HepG2 (cell line): ENCODE data around the gene YIPF2.

Experiments
- ARID3A ChIP-seq: IDR thresholded peaks from 2 replicates; pipeline ENCODE4 v1.6.1; 2012; ENCODE audit warnings: low read depth, low read length, improper control_type of control experiment
- CTCF ChIP-seq: sonication (generic); formaldehyde crosslinking; IDR thresholded peaks from 2 replicates; pipeline ENCODE4 v1.5.0; 2020; ENCODE audit warnings: mild to moderate bottlenecking, missing genetic modification reagents, moderate library complexity
- POLR2A ChIP-seq, 2 experiments: IDR thresholded peaks; 2 replicates each; pipeline ENCODE4 v1.6.1; 2011; ENCODE audit warnings: low read depth in 2 of 2, low read length in 2 of 2, mild to moderate bottlenecking in 1 of 2, moderate library complexity in 1 of 2; ENCODE audit not compliant: insufficient read depth in 1 of 2
- SIN3A ChIP-seq: IDR thresholded peaks from 2 replicates; pipeline ENCODE4 v1.6.1; 2011; ENCODE audit warnings: low read depth, mild to moderate bottlenecking, control low read depth, low read length, borderline replicate concordance
- SOX6 ChIP-seq, 2 experiments: fragments of 450-650 bp in 1 of 2; sonication (generic) in 1 of 2; formaldehyde crosslinking in 1 of 2; IDR thresholded peaks; 2 replicates each; pipeline versions ENCODE4 v1.4.0 to v1.6.1; 2017 to 2020; ENCODE audit warnings: antibody characterized with exemption in 1 of 2, mild to moderate bottlenecking in 1 of 2, missing genetic modification reagents in 1 of 2
- ZFP37 ChIP-seq: sonication (generic); formaldehyde crosslinking; IDR thresholded peaks from 2 replicates; pipeline ENCODE4 v1.4.0; 2020; ENCODE audit warnings: missing genetic modification reagents, borderline replicate concordance
- ZNF232 ChIP-seq: sonication (generic); formaldehyde crosslinking; IDR thresholded peaks from 2 replicates; pipeline ENCODE4 v1.4.0; 2020; ENCODE audit warnings: missing genetic modification reagents, borderline replicate concordance
- TF ChIP-seq, protein P1 (sequence below): sonication (generic); formaldehyde crosslinking; IDR thresholded peaks from 2 replicates; pipeline ENCODE4 v1.4.0; 2020; ENCODE audit warnings: mild to moderate bottlenecking, missing genetic modification reagents
- TF ChIP-seq, protein P2 (sequence below): sonication (generic); formaldehyde crosslinking; IDR thresholded peaks from 2 replicates; pipeline ENCODE4 v1.4.0; 2020; ENCODE audit warnings: missing genetic modification reagents

GRCh38 chr19:10918359-10918758, 10.1 kb downstream of the YIPF2 start:
- TF ChIP-seq SOX6 (IDR thresholded peaks at IDR 0.05) (no peak), SOX6 (CRISPR knock-in tag; IDR thresholded peaks at IDR 0.05) (no peak), ZNF232 (CRISPR knock-in tag) (no peak), ZFP37 (CRISPR knock-in tag) (no peak), SIN3A (no peak), ARID3A (no peak), POLR2A (IDR thresholded peaks at IDR 0.05; ENCODE audit: insufficient read depth in 1 of 2, low read depth in 2 of 2, low read length in 2 of 2) (no peak), CTCF (no peak)
- TF ChIP-seq, protein P1, sequence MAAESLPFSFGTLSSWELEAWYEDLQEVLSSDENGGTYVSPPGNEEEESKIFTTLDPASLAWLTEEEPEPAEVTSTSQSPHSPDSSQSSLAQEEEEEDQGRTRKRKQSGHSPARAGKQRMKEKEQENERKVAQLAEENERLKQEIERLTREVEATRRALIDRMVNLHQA (CRISPR knock-in tag): no peak
- TF ChIP-seq, protein P2, sequence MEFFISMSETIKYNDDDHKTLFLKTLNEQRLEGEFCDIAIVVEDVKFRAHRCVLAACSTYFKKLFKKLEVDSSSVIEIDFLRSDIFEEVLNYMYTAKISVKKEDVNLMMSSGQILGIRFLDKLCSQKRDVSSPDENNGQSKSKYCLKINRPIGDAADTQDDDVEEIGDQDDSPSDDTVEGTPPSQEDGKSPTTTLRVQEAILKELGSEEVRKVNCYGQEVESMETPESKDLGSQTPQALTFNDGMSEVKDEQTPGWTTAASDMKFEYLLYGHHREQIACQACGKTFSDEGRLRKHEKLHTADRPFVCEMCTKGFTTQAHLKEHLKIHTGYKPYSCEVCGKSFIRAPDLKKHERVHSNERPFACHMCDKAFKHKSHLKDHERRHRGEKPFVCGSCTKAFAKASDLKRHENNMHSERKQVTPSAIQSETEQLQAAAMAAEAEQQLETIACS (CRISPR knock-in tag): no peak
